GM19025 (cell line): Measurements from ENCODE around the gene SLC6A1.

ENCODE experiments used
- ATAC-seq: cut with Tn5 transposase; IDR thresholded peaks from one replicate; pipeline ENCODE4 v1.9.1; 2021; ENCODE audit warnings: mild to moderate bottlenecking, low read depth, moderate library complexity; ENCODE audit not compliant: unreplicated experiment

Gene SLC6A1

GRCh38 chr3:10992943-10993728 is 588 bp downstream of the SLC6A1 start:
- no peak for ATAC-seq

GRCh38 chr3:10993729-10994065 is 1.1 kb downstream of the SLC6A1 start:
- no peak for ATAC-seq

GRCh38 chr3:10994306-10994705 is 1.8 kb downstream of the SLC6A1 start:
- no peak for ATAC-seq

DNA sequence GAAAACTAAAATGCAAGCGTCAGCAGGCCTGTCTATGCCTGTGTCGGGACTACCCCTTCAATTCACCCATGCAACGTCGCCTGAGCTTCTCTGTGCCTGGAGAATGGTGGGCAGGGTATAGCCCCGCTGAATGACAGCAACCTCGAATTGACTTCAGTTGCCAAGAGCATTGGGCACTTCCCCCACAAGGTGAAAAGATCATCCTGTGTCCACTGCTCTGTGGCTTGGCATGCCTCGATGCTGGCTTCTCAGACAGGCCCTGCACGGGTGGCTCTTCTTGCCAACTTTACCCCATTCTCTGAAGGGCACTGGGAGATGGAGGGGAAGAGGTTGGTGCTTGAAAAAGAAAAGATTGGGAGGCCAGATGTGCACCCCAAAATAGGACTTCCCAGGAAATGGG is 3.3 kb downstream of the SLC6A1 start:
- ATAC-seq, result no peak

DNA sequence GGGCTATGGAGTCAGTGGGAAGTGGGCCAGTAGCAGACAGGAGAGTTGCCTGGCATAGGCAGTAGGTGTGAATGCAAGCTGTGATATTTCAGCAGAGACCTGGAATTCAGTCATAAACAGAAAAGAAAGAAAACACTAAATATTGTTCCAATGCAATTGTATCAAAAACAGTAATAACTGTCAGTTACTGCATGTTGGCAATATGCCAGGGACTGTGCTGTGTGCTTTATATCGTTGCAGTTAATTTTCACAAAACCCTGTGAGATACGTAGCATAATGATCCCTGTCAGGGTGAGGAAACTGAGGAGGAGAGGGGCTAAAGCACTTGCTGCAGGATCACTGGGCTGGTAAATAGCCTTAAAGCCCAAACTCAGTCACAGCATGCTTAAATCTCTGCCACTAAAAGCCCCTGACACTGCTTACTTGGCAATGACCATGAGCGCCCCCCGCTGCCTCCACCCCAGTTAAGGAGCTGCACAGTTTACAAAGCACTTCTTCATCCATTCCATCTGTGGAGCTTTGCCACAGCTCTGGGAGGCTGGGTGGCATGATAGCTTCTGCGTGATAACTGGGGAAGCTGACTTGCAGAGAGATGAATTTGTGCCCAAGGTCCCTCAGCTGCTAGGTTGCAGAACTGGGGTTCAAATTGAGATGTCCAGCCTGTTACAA is 3.9 kb downstream of the SLC6A1 start:
- ATAC-seq, result no peak

- no peak for ATAC-seq
Measured at GRCh38 chr3:10997196-10997595, 4.6 kb downstream of the SLC6A1 start.

GRCh38 chr3:10998542-10998941 is 6.0 kb downstream of the SLC6A1 start:
- no peak for ATAC-seq

- no peak for ATAC-seq
Measured at GRCh38 chr3:10999221-11000107, 6.9 kb downstream of the SLC6A1 start.

- ATAC-seq, result no peak
Measured at GRCh38 chr3:11000528-11000927, 8.0 kb downstream of the SLC6A1 start.

GRCh38 chr3:11001020-11001657 is 8.6 kb downstream of the SLC6A1 start:
- ATAC-seq, result no peak

DNA sequence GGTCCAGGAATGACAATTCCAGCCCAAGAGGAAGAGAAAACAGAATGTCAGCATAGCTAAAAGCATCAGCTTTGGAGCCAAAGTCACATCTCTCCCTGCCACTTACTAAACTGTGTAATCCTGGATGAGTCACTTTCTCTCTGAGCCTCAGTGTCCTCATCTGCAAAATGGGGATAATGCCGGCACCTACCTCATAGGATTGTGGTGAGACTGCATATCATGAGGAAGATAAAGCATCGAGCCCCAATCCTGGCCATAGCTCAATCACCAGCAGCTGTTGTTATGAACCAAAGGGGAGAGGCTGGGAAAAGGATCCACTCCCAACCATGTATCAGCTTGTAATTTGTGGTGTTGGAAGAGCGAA is 9.1 kb downstream of the SLC6A1 start:
- ATAC-seq, result no peak

- no peak for ATAC-seq
Measured at GRCh38 chr3:11002371-11002807, 9.8 kb downstream of the SLC6A1 start.

DNA sequence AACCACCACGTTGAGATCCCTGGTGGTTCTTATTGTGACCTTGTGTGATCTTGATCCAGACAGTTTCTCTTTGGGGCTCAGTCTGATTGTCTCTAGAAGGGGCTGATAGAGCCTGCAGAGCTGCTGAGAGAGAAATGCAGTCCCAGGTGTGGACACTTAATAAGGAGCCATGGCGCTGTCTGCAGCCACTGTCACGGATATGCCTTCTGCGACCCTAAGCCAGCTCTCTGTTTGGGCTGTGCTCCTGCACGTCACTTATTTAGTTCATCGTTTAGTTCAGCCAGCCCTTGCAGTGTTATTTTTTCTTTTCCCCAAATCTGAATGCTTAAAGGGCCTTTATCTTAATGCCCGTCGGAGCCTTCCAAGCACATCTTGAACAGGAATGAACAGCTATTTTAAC is 12.0 kb downstream of the SLC6A1 start:
- ATAC-seq, result no peak

- ATAC-seq, result no peak
Measured at GRCh38 chr3:11005686-11006256, 13.2 kb downstream of the SLC6A1 start.

DNA sequence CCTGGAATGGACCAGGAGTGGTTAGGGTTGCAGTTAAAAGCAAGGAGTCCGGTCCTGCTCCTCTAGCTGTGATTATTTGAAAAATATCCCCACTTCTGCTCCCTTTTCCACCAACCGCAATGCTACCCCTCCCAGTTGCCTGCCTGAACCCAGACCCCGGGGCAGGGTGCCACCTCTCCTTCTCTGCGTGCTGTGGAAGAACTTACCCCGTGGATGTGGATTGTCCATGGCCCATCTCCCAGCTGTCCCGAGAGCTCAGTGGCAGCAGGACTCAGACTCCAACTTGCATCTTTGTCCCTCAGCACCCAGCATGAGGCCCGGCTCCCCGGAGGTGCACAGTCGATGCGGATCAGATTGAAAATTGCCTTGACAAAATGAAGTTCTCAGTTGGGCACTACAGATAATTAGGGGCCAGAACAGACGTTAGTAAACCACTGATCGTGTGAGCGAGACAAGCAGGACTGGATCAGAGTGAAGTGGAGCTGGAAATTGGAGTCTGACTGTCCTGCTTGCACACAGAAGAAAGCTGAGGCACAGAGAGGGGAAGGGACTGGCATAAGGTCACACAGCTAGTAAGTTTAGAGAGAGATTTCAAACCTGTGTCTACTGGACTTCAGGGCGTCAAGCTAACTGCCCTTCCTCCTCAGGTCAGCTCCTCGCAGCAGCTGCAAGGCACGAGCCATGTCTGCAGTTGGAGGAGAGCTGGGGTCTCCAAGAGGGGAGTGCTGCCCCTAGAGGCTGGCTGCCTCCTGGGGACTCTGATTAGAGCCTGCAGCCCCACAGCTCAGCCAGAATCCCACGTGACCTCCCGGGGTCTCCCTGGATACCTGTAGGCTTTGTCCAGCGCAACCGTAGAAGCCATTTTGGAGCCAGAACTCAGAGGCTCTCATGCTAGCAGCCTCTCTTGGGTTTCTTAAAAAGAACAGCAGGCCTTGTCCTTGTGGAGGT is 14.7 kb downstream of the SLC6A1 start:
- ATAC-seq, result no peak

DNA sequence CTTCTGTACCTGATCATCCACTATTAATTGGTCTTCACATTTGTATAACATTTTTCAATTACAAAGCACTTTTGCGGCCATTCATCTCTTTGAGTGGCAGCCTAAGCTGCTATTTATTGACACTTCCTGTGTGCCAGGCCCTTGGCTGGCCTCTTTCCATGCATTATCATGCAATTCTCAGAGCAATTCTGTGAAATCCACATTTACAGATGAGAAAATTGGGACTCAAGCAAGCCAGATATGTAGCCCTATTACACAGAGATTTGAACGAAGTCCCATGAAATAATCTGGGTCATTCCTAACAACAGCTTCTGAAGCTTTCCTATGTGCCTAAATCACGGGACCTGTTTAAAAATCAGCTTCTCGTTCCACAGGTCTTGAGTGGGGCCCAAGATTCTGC is 17.4 kb downstream of the SLC6A1 start:
- no peak for ATAC-seq

DNA sequence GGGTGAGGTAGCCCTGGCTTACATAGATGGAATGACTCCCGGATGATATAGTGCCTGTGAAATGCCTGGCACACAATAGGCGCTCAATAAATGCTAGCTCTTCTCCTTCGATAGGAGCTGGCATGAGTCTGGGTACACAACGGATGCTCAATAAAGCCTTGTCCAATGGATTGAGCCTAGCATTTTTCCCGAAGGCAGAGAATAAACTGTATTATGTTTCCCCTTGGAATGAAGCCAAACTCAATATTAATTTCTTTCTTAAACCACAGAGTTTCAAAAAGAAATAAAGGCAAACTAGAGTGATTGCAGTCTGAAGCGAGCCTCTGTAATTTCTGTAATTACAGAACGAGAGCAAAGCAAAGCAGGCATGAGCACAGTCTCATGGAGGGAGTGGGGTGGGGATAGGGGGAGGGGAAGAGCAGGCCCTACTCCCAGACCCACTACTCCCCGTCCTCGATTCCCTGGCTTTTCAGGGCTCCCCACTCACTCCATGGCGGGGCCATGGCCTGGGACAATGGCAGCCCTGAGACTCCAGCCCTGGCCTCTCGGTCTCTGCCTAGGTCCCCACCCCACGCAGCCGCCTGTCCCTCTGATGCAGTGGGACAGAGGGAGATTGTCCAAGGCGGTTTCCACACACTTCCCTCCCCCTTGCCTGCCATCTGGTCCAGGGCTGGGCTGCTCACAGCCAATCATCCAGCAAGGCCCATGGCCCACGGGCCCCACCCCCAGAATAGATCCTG is 18.0 kb downstream of the SLC6A1 start:
- no peak for ATAC-seq

GRCh38 chr3:11014253-11014652 is 21.7 kb downstream of the SLC6A1 start:
- ATAC-seq, result no peak

DNA sequence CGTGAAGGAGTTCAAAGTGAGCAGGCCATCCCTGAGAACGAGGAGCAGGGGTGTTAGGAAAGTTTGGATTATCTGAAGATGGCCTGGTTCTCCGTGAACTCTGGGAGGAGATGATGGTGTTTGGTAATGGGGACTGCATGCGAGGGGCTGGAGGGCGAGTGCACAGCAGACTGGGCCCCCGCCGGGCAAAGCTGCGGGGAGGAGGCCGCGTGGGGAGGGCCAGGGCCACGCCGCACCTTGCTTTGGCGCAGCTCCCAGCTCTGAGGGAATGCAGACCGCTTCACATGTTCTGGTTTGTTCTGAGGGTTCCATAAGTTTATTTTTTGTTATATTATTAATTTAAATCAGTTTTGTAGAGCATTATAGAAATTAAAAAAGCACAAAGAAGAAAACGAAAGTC is 22.2 kb downstream of the SLC6A1 start:
- no peak for ATAC-seq
